Transverse colon (tissue), 4 donors: Measurements from ENCODE around the gene P2RX7. TPM values are rescaled to one million over a fixed set of nuclear protein-coding genes. Genes with fewer than 3 reads are reported as not detected.

ENCODE experiments used
- DNase-seq: peaks from one replicate; pipeline ENCODE4 v3.0.0-alpha.2; 2019
- H3K27ac ChIP-seq, 4 donors: fragments of 200-600 bp; sonication (generic); 2 replicates each; pipeline ENCODE4 v1.5.1; 2016 to 2018; ENCODE audit warnings: inconsistent platforms in 4 of 4
- H3K27me3 ChIP-seq: fragments of 200-600 bp; sonication (generic); 2 replicates; pipeline ENCODE4 v1.5.1; 2017; ENCODE audit warnings: inconsistent platforms
- H3K36me3 ChIP-seq, 4 donors: fragments of 200-600 bp; sonication (generic); 2 replicates each; pipeline ENCODE4 v1.5.1; 2017 to 2019; ENCODE audit warnings: inconsistent platforms in 4 of 4
- H3K4me1 ChIP-seq, 4 donors: fragments of 200-600 bp; sonication (generic); 2 replicates each; pipeline ENCODE4 v1.5.1; 2017 to 2020; ENCODE audit warnings: inconsistent platforms in 4 of 4
- H3K4me3 ChIP-seq, 4 donors: fragments of 200-600 bp; sonication (generic); 1 replicate in 1 of 4; 2 replicates in 3 of 4; pipeline versions ENCODE4 v1.5.1 to v1.6.1; 2017 to 2019; ENCODE audit warnings: inconsistent platforms in 4 of 4
- H3K9me3 ChIP-seq, 2 donors: fragments of 200-600 bp; sonication (generic); 2 replicates each; pipeline ENCODE4 v1.5.1; 2017 to 2019; ENCODE audit warnings: inconsistent platforms in 2 of 2
- EP300 ChIP-seq: sonication (generic); formaldehyde crosslinking; IDR thresholded peaks from one replicate; pipeline ENCODE4 v1.6.1; 2017; ENCODE audit warnings: antibody characterized with exemption, low read depth
- POLR2A ChIP-seq: fragments of 450-650 bp; IDR thresholded peaks from one replicate; pipeline ENCODE4 v1.6.1; 2016; ENCODE audit warnings: antibody characterized with exemption, mild to moderate bottlenecking, moderate library complexity
- POLR2AphosphoS5 ChIP-seq, 3 donors: sonication (generic); formaldehyde crosslinking; IDR thresholded peaks; one replicate each; pipeline ENCODE4 v1.6.1; 2016; ENCODE audit warnings: antibody characterized with exemption in 3 of 3
- WGBS, 2 donors: methylation state at CpG; one replicate each; pipeline ENCODE4 v1.1.5; 2018; ENCODE audit warnings: low coverage in 1 of 2; 5-methylcytosine and 5-hydroxymethylcytosine counted together
- in situ Hi-C, 4 donors: fragments of 200-750 bp; cut with MboI; loops; one replicate each; pipeline versions ENCODE4 v1.15.0 to v1.15.1; 2017; ENCODE audit warnings: low sequenced_read_pairs in 3 of 4, low pct_ligation_motif_present in 1 of 4, low pct_unique_long_range_greater_than_20kb in 1 of 4
- intact Hi-C: fragments of 100-400 bp; cut with DNase I; formaldehyde crosslinking; loops from one replicate; pipeline ENCODE4 v1.15.1; 2023; ENCODE audit warnings: low total_unique reads
- total RNA-seq, 4 donors: library from RNA; depleted of rRNA; stranded (reverse); fragments of >200 nt; gene quantifications; one replicate each; pipeline ENCODE4 v1.1.0, GENCODE V29; 2016
- TF ChIP-seq, protein P1 (sequence below), 5 experiments: fragments of 200-600 bp in 3 of 5; fragments of 450-650 bp in 2 of 5; sonication (generic) in 3 of 5; IDR thresholded peaks; 1 replicate in 2 of 5; 2 replicates in 3 of 5; pipeline ENCODE4 v1.5.1; 2016 to 2017; ENCODE audit warnings: antibody characterized with exemption in 5 of 5, inconsistent platforms in 3 of 5, mild to moderate bottlenecking in 2 of 5, moderate library complexity in 1 of 5

The P2RX7 gene
- total RNA-seq, 4 donors from 2014 or later: 0.96 to 7.1 (median 5.1) TPM

GRCh38 chr12:121107681-121108080, 25.0 kb upstream of the P2RX7 start:
- Histone ChIP-seq H3K4me1 (peaks cover 0 to 13% (median 3%) of the 10 kb centered on the region in 4 donors), H3K27ac (no peak overlapping the region), H3K27me3 (no peaks in the 10 kb centered on the region), H3K9me3 (peaks cover 0 to 4% of the 10 kb centered on the region in 2 donors), H3K36me3 (no peaks in the 10 kb centered on the region), H3K4me3 (no peak overlapping the region)
- 92% methylated on average over 3 of the region's 3 CpGs; no CpG with 5 or more reads in 1 of the 2 donors for WGBS, 2 donors
- intact Hi-C loops (loop anchor here (10.0 kb wide), 1 partner anchor 523 kb away; the partner anchor contains the start of gene POP5), in situ Hi-C loops (no loop called here)
- TF ChIP-seq, protein P1, sequence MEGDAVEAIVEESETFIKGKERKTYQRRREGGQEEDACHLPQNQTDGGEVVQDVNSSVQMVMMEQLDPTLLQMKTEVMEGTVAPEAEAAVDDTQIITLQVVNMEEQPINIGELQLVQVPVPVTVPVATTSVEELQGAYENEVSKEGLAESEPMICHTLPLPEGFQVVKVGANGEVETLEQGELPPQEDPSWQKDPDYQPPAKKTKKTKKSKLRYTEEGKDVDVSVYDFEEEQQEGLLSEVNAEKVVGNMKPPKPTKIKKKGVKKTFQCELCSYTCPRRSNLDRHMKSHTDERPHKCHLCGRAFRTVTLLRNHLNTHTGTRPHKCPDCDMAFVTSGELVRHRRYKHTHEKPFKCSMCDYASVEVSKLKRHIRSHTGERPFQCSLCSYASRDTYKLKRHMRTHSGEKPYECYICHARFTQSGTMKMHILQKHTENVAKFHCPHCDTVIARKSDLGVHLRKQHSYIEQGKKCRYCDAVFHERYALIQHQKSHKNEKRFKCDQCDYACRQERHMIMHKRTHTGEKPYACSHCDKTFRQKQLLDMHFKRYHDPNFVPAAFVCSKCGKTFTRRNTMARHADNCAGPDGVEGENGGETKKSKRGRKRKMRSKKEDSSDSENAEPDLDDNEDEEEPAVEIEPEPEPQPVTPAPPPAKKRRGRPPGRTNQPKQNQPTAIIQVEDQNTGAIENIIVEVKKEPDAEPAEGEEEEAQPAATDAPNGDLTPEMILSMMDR (IDR thresholded peaks at IDR 0.05): no peak
- TF ChIP-seq POLR2A (no peak), POLR2AphosphoS5 (IDR thresholded peaks at IDR 0.05) (no peak), EP300 (no peak)
- DNase-seq: no peak

DNA sequence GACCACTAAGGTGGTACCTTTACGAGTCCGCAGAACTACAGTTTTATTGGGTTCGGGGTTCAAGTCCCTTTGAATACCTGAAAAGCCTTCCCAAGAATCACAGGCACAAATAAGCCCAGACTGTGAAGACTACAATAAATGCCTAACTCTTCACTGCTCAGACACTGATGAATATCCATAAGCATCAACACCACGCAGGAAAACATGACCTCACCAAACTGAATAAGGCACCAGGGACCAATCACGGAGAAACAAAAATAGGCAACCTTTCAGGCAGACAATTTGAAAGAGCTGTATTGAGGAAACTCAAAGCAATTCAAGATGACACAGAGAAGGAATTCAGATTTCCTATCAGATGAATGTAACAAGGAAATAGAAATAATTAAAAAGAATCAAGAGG, 24.2 kb upstream of the P2RX7 start:
- no peaks in the 10 kb centered on the region for H3K36me3 ChIP-seq
- peaks cover 0 to 4% of the 10 kb centered on the region in 2 donors for H3K9me3 ChIP-seq
- H3K4me1 ChIP-seq: peaks cover 0 to 13% (median 3%) of the 10 kb centered on the region in 4 donors
- no peak for TF ChIP-seq EP300
- no peaks in the 10 kb centered on the region for H3K27me3 ChIP-seq
- in situ Hi-C loops (no loop called here), intact Hi-C loops (loop anchor here (10.0 kb wide), 1 partner anchor 524 kb away; the partner anchor contains the start of gene POP5)
- H3K4me3 ChIP-seq: no peak overlapping the region
- peak overlapping the region in 2 of 4 donors; percentile 39 to 62 for H3K27ac ChIP-seq
- 46 to 54% methylated on average over 5 of the region's 5 CpGs for WGBS, 2 donors
- no peak for DNase-seq

DNA sequence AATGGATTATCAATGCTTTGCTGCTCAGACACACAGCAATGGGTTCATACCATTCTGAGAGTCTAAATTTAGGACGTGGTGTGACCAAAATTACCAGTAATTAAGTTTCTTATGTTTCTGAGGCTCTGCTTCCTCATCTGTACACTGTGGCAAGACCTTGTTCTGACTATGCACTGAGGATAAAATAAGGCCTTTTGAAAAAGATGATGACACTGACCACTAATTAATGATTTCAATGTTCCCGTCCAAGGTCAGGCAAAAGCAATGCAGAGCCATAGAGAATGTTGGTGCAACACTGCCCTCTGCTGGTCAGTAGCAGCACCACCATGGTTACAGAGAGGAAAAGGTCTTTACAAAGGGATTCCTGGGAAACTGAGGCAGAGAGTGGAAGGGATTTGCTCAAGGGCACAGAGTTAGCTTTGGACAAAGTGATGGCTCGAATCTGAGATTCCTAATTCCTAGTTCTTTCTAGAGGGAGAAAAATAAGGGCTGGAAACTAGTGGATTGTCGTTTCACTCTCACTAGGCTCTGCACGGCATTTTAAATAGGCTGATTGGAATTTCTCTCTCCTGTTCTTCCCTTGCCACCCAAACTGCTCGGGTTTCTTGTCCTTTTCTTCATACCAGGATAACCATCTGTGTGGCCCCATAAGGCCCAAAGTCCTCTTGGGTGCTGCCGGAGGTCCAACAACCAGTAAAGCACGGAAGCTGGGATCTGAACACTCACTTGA, 22.3 kb upstream of the P2RX7 start:
- H3K27me3 ChIP-seq: no peaks in the 10 kb centered on the region
- no peak for TF ChIP-seq POLR2A
- TF ChIP-seq, protein P1 (IDR thresholded peaks at IDR 0.05): peak; percentile 93 to 96 (median 94)
- H3K4me3 ChIP-seq: no peak overlapping the region
- no peak overlapping the region for H3K27ac ChIP-seq
- no peaks in the 10 kb centered on the region for H3K36me3 ChIP-seq
- H3K4me1 ChIP-seq: peaks cover 0 to 13% (median 3%) of the 10 kb centered on the region in 4 donors
- WGBS, 2 donors: 57 to 60% methylated on average over 8 of the region's 8 CpGs
- in situ Hi-C loops (loop anchor here in 1 of 4 donors (10.0 kb wide), 1 partner anchor 114 kb away; no protein-coding TSS in a partner anchor), intact Hi-C loops (no loop called here)
- no peaks in the 10 kb centered on the region for H3K9me3 ChIP-seq
- DNase-seq: peak; percentile 77

GRCh38 chr12:121111684-121112083, 21.0 kb upstream of the P2RX7 start:
- intact Hi-C loops (no loop called here), in situ Hi-C loops (loop anchor here in 1 of 4 donors (10.0 kb wide), 1 partner anchor 113 kb away; no protein-coding TSS in a partner anchor)
- Histone ChIP-seq H3K9me3 (no peaks in the 10 kb centered on the region), H3K27ac (no peak overlapping the region), H3K4me1 (peaks cover 0 to 13% (median 3%) of the 10 kb centered on the region in 4 donors), H3K27me3 (no peaks in the 10 kb centered on the region), H3K36me3 (no peaks in the 10 kb centered on the region), H3K4me3 (no peak overlapping the region)
- 72 to 75% methylated on average over 9 of the region's 9 CpGs for WGBS, 2 donors
- no peak for TF ChIP-seq EP300
- no peak for TF ChIP-seq POLR2AphosphoS5 (IDR thresholded peaks at IDR 0.05)
- TF ChIP-seq POLR2A: no peak
- TF ChIP-seq, protein P1 (IDR thresholded peaks at IDR 0.05): no peak
- DNase-seq: no peak
